Smooth muscle cell (in vitro differentiated cells): ENCODE data around the gene LINGO1. TPM values are rescaled to one million over a fixed set of nuclear protein-coding genes. Genes with fewer than 3 reads are reported as not detected.

ENCODE experiments used
- DNase-seq: peaks from one replicate; lab custom pipeline; 2025; ENCODE audit not compliant: unreplicated experiment; lab: John Stamatoyannopoulos, UW
- H2AFZ ChIP-seq: fragments of 200-600 bp; sonication (generic); 2 replicates; pipeline ENCODE4 v1.6.0; 2016; ENCODE audit warnings: antibody characterized with exemption, low read depth, mild to moderate bottlenecking
- H3F3A ChIP-seq: fragments of 200-600 bp; sonication (generic); 2 replicates; pipeline ENCODE4 v1.6.0; 2017; ENCODE audit warnings: antibody characterized with exemption, low read depth
- H3K27ac ChIP-seq: fragments of 200-600 bp; sonication (generic); 2 replicates; pipeline ENCODE4 v1.5.1; 2016; ENCODE audit warnings: low read depth, mild to moderate bottlenecking
- H3K27me3 ChIP-seq: fragments of 200-600 bp; sonication (generic); 2 replicates; pipeline ENCODE4 v1.6.1; 2016; ENCODE audit warnings: low read depth, mild to moderate bottlenecking
- H3K36me3 ChIP-seq: fragments of 200-600 bp; sonication (generic); 2 replicates; pipeline ENCODE4 v1.5.1; 2016; ENCODE audit warnings: low read depth
- H3K4me1 ChIP-seq: fragments of 200-600 bp; sonication (generic); 2 replicates; pipeline ENCODE4 v1.5.1; 2016; ENCODE audit warnings: low read depth
- H3K4me2 ChIP-seq: fragments of 200-600 bp; sonication (generic); 2 replicates; pipeline ENCODE4 v1.6.0; 2016; ENCODE audit warnings: mild to moderate bottlenecking
- H3K4me3 ChIP-seq: fragments of 200-600 bp; sonication (generic); 2 replicates; pipeline ENCODE4 v1.5.1; 2016; ENCODE audit warnings: mild to moderate bottlenecking
- H3K79me2 ChIP-seq: fragments of 200-600 bp; sonication (generic); 2 replicates; pipeline ENCODE4 v1.6.0; 2016; ENCODE audit warnings: low read depth, mild to moderate bottlenecking
- H3K9ac ChIP-seq: fragments of 200-600 bp; sonication (generic); 2 replicates; pipeline ENCODE4 v1.6.0; 2016; ENCODE audit warnings: low read depth
- H3K9me3 ChIP-seq: fragments of 200-600 bp; sonication (generic); replicated peaks from 2 replicates; pipeline ENCODE4 v1.5.1; 2016; ENCODE audit warnings: low read depth
- H4K20me1 ChIP-seq: fragments of 200-600 bp; sonication (generic); 2 replicates; pipeline ENCODE4 v1.6.0; 2016; ENCODE audit warnings: low read depth
- CTCF ChIP-seq: fragments of 200-600 bp; sonication (generic); IDR thresholded peaks from 2 replicates; pipeline ENCODE4 v1.5.1; 2017; ENCODE audit warnings: borderline replicate concordance, mild to moderate bottlenecking, antibody characterized with exemption; ENCODE audit not compliant: insufficient read depth, poor library complexity, severe bottlenecking
- WGBS: methylation state at CpG from one replicate; pipeline ENCODE4 v1.1.7; 2016; ENCODE audit warnings: low lambda C conversion rate; 5-methylcytosine and 5-hydroxymethylcytosine counted together
- polyA plus RNA-seq: library from polyadenylated mRNA; unstranded; fragments of >200 nt; fragmentation: Nextera tagmentation; extraction: Ambion mirVana; gene quantifications from 2 replicates; pipeline ENCODE4 v1.2.1, GENCODE V29; 2016
- total RNA-seq: library from RNA; depleted of rRNA; stranded (reverse); fragments of >200 nt; gene quantifications from 2 replicates; pipeline ENCODE4 v1.2.3, GENCODE V29; 2014

Gene LINGO1
- total and polyA plus RNA-seq, 2 experiments from 2014 or later = 3.5 to 13.4 TPM

- H3K4me1 ChIP-seq = peaks cover 22% of the 10 kb centered on the region
- no peaks in the 10 kb centered on the region for H4K20me1 ChIP-seq
- TF ChIP-seq CTCF = no peak
- H3F3A ChIP-seq = peaks cover 12% of the 10 kb centered on the region
- no peak overlapping the region for H3K4me2 ChIP-seq
- H3K9ac ChIP-seq = no peak overlapping the region
- DNase-seq = no peak
- WGBS = 91% methylated on average over 4 of the region's 4 CpGs
- H3K36me3 ChIP-seq = no peaks in the 10 kb centered on the region
- peak overlapping the region; percentile 27 for H3K27ac ChIP-seq
- no peak overlapping the region for H3K4me3 ChIP-seq
- no peak overlapping the region for H2AFZ ChIP-seq
- H3K27me3 ChIP-seq = no peaks in the 10 kb centered on the region
- no peaks in the 10 kb centered on the region for H3K9me3 ChIP-seq
- no peaks in the 10 kb centered on the region for H3K79me2 ChIP-seq
Measured at GRCh38 chr15:77572186-77572585, 60.5 kb downstream of the LINGO1 start.

GRCh38 chr15:77571741-77572140 is 61.0 kb downstream of the LINGO1 start:
- Histone ChIP-seq H3K79me2 (no peaks in the 10 kb centered on the region), H3K27me3 (no peaks in the 10 kb centered on the region), H4K20me1 (no peaks in the 10 kb centered on the region), H3K9ac (no peak overlapping the region), H3K4me1 (peaks cover 20% of the 10 kb centered on the region), H2AFZ (no peak overlapping the region), H3K36me3 (no peaks in the 10 kb centered on the region), H3K9me3 (no peaks in the 10 kb centered on the region), H3K27ac (no peak overlapping the region), H3K4me3 (no peak overlapping the region), H3K4me2 (no peak overlapping the region), H3F3A (peaks cover 12% of the 10 kb centered on the region)
- TF ChIP-seq CTCF = no peak
- DNase-seq = no peak
- WGBS = 97% methylated on average over 15 of the region's 15 CpGs

- H3K79me2 ChIP-seq = no peaks in the 10 kb centered on the region
- no peaks in the 10 kb centered on the region for H3K27me3 ChIP-seq
- DNase-seq = no peak
- WGBS = 91% methylated on average over 6 of the region's 6 CpGs
- H3K9me3 ChIP-seq = no peaks in the 10 kb centered on the region
- no peak overlapping the region for H3K9ac ChIP-seq
- H3K27ac ChIP-seq = no peak overlapping the region
- no peak overlapping the region for H3K4me2 ChIP-seq
- peaks cover 12% of the 10 kb centered on the region for H3F3A ChIP-seq
- H3K4me1 ChIP-seq = peaks cover 20% of the 10 kb centered on the region
- no peak overlapping the region for H3K4me3 ChIP-seq
- H4K20me1 ChIP-seq = no peaks in the 10 kb centered on the region
- no peak overlapping the region for H2AFZ ChIP-seq
- no peak for TF ChIP-seq CTCF
- no peaks in the 10 kb centered on the region for H3K36me3 ChIP-seq
Measured at GRCh38 chr15:77571181-77571580, 61.5 kb downstream of the LINGO1 start.

- Histone ChIP-seq H3K36me3 (no peaks in the 10 kb centered on the region), H3F3A (peaks cover 12% of the 10 kb centered on the region), H3K79me2 (no peaks in the 10 kb centered on the region), H3K27ac (peak overlapping the region; percentile 50), H3K9me3 (no peaks in the 10 kb centered on the region), H4K20me1 (no peaks in the 10 kb centered on the region), H3K4me3 (peak overlapping the region; percentile 33), H3K4me2 (peak overlapping the region; percentile 74), H3K27me3 (no peaks in the 10 kb centered on the region), H3K9ac (no peak overlapping the region), H3K4me1 (peaks cover 20% of the 10 kb centered on the region), H2AFZ (peak overlapping the region; percentile 92)
- no peak for TF ChIP-seq CTCF
- 40% methylated on average over 6 of the region's 6 CpGs for WGBS
- DNase-seq = no peak
Measured at GRCh38 chr15:77569729-77570125, 63.0 kb downstream of the LINGO1 start.
